ENCODE measurements around the gene CEP72.

The CEP72 gene

DNA sequence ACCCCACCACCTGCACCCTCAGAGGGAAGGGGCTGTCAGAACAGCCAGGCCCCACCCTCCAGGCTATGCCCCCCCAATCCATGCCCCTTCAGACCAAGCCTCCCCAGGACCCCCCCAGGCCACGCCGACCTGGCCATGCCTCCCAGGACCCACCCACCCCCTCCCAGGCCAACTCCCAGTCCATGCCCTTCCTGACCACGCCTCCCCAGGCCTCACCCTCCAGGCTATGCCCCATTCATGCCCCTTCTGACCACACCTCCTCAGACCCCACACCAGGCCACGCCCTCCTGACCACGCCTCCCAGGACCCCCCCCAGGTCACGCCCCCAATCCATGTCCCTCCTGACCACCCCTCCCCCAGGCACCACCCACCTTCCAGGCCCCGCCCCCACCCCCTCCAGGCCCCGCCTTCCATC is 53.4 kb downstream of the CEP72 start:
- no peak overlapping the region for H3K4me3 ChIP-seq (ENCODE audit: low read length)
- peaks cover 23% of the 10 kb centered on the region for H3K9me3 ChIP-seq (ENCODE audit: low read length)
- H3K4me1 ChIP-seq (ENCODE audit: insufficient read depth, low read length), result no peaks in the 10 kb centered on the region
- H3K27me3 ChIP-seq (ENCODE audit: insufficient read depth, low read length), result no peaks in the 10 kb centered on the region
- H3K36me3 ChIP-seq (ENCODE audit: insufficient read depth, low read length), result peaks cover 68% of the 10 kb centered on the region
- H2AFZ ChIP-seq (ENCODE audit: low read depth, low read length), result no peak overlapping the region

DNA sequence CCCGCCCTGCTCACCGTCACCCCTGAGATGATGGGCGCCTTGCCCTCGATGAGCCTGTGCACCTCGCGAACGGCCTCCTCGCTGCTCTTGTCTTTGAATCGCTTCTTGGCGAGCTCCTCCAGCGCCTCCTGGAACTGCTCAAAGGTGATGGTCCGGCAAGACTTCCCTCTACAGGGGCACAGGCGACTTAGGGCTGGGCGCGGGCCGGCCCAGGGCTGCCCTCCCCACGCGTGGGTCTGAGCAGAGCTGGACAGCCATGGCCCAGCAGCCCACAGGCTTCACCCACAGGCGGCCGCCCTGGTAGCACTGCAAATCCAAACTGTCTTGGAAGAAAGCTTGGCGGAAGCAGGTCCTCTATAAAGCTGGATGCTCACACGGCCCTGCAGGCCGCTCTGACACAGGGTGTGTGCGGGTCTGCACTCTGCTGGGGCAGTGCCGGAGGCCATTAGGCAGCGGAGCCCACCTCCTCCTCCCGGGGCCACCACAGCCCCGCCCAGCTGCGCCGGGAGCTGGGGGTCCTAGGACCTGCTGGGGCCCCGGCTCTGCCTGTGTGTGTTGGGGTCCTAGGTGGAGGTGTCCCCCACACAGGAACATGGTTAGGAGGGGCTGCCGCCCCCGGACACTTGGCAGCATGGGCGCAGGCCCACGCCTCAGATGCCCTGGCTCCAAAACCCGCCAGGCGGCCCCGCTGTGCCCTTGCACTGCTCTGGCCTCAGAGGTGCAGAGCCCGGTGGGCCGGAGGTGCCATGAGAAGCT is 54.0 kb downstream of the CEP72 start:
- Histone ChIP-seq H2AFZ (ENCODE audit: low read depth, low read length) (no peak overlapping the region), H3K4me1 (ENCODE audit: insufficient read depth, low read length) (no peaks in the 10 kb centered on the region), H3K27me3 (ENCODE audit: insufficient read depth, low read length) (no peaks in the 10 kb centered on the region), H3K36me3 (ENCODE audit: insufficient read depth, low read length) (peaks cover 64% of the 10 kb centered on the region), H3K4me3 (ENCODE audit: low read length) (no peak overlapping the region), H3K9me3 (ENCODE audit: low read length) (peaks cover 19% of the 10 kb centered on the region)

DNA sequence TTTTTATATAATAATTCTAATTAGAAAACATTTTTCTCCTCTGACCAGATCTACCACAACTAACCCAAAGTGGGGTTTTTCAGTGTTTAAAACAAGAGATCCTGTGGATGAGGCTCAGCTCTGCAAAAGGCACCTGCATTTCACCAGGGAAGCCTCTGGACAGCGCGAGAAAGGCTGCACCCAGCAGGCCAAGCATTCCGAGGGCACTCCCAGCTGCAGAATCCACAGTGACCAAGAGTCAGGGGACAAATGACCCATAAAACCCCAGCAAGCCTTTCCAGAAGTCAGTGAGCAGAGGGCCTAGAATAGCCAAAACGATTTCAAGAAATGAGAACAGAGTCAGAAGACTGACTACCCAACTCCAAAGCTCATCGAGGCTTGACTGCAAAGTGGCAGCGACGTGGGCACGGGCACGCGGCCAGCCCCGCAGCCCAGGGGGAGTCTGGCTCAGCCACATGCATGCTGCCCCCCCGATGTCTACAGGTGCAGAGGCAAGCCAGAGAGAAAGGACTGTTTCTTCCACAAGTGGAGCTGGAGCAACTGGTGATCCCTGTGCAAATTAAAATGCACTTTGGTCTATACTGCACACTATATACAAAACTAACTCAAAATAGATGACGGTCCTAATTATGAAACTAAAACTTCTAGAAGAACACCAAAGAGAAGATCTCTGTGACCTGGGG is 54.8 kb downstream of the CEP72 start:
- Histone ChIP-seq H3K4me3 (ENCODE audit: low read length) (no peak overlapping the region), H3K27me3 (ENCODE audit: insufficient read depth, low read length) (no peaks in the 10 kb centered on the region), H3K36me3 (ENCODE audit: insufficient read depth, low read length) (peaks cover 56% of the 10 kb centered on the region), H3K9me3 (ENCODE audit: low read length) (peaks cover 13% of the 10 kb centered on the region), H3K4me1 (ENCODE audit: insufficient read depth, low read length) (peaks cover 3% of the 10 kb centered on the region), H2AFZ (ENCODE audit: low read depth, low read length) (no peak overlapping the region)

DNA sequence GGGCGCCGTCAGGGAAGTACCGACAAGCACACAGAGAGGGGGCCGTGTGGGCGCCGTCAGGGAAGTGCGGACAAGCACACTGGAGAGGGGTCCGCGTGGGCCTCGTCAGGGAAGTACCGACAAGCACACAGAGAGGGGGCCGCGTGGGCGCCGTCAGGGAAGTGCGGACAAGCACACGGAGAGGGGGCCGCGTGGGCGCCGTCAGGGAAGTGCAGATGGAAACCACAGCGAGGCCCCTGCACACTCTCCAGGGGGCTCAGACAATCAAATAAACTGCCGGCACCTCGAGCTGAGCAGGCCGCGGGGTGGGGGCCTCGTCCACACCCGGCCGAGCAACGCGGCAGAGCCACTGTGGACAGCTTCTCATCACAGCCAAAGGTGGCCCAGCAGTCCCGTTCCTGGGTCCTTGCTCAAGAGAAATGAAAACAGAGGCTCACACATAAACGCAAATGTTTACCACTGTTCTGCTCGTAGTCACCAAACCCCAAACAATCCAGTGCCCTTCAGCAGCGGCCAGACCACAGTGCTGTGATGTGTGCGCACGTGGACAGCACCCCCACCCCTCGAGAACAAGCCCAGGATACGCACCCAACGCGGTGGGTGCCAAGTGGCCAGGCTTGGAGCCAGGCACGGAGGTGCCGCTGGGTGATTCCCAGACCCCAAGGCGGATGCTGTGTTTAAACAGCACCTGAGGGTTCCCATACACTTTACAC is 56.3 kb downstream of the CEP72 start:
- H3K4me1 ChIP-seq (ENCODE audit: insufficient read depth, low read length), result peaks cover 18% of the 10 kb centered on the region
- H3K36me3 ChIP-seq (ENCODE audit: insufficient read depth, low read length), result peaks cover 41% of the 10 kb centered on the region
- H3K27me3 ChIP-seq (ENCODE audit: insufficient read depth, low read length), result no peaks in the 10 kb centered on the region
- no peak overlapping the region for H3K4me3 ChIP-seq (ENCODE audit: low read length)
- no peaks in the 10 kb centered on the region for H3K9me3 ChIP-seq (ENCODE audit: low read length)
- H2AFZ ChIP-seq (ENCODE audit: low read depth, low read length), result no peak overlapping the region

DNA sequence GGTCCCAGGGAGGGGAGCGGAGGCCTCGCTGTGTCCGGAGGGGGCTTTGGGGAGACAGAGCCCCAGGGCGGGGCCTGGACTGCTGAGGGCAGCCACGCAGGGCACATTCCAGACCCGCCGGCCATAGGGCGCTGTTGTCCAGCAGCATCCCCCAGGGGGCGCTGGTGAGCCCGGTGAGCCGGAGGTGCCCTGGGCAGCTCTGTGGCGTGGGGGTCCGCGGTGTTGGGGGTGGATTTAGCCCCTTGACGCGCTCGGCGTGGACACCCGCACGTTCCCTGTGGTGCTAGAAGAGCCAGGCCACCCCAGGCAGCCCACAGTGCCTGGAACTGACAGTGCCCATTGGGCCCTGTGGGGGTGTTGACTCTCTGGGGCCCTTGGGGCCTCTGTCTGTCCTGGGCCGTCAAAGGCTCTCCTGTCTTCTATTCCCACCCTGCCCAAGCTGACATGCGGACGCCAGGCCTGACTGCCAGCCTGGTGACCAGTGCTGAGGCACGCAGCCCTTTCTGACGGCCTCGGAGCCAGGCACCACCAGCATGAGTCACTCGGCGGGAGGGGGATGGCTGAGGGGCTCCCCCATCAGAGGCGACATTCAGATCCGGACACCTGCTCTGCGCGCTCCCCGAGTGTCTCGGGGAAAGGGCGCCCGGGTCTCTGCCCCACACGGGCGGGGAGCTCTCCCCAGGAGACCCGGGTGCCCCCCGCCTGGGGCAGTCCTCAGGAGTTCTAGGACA is 57.1 kb downstream of the CEP72 start:
- peaks cover 33% of the 10 kb centered on the region for H3K36me3 ChIP-seq (ENCODE audit: insufficient read depth, low read length)
- no peak overlapping the region for H2AFZ ChIP-seq (ENCODE audit: low read depth, low read length)
- peaks cover 26% of the 10 kb centered on the region for H3K4me1 ChIP-seq (ENCODE audit: insufficient read depth, low read length)
- H3K9me3 ChIP-seq (ENCODE audit: low read length), result no peaks in the 10 kb centered on the region
- H3K27me3 ChIP-seq (ENCODE audit: insufficient read depth, low read length), result no peaks in the 10 kb centered on the region
- no peak overlapping the region for H3K4me3 ChIP-seq (ENCODE audit: low read length)

DNA sequence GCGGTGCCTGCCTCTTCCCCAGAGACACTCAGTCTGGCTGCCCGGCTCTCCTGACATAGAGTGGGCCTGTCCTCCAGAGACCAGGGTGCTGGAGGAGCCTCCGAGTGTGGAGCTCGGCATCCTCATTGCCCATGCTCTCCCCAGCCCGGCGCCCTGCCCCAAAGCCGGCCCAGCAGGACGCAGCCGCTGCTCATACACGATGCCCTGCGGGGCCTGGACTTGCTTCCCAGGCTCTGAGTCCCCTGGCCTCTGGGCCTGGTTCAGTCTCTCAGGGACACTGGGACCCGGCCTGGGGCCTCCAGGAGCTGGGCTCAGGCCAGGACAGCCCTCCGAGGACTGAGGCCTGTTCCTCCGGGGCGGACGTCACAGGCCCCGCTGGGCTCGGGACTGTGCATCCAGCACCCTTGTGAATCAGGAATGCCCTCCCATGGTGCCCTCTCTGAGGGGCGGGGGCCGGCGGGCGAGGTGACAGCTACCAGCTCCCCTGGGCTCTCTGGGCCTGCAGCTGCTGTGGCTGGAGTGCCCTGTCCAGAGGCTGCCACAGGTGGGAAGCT is 57.8 kb downstream of the CEP72 start:
- Histone ChIP-seq H3K4me3 (ENCODE audit: low read length) (no peak overlapping the region), H3K9me3 (ENCODE audit: low read length) (no peaks in the 10 kb centered on the region), H3K36me3 (ENCODE audit: insufficient read depth, low read length) (peaks cover 26% of the 10 kb centered on the region), H2AFZ (ENCODE audit: low read depth, low read length) (no peak overlapping the region), H3K4me1 (ENCODE audit: insufficient read depth, low read length) (peaks cover 29% of the 10 kb centered on the region), H3K27me3 (ENCODE audit: insufficient read depth, low read length) (no peaks in the 10 kb centered on the region)

DNA sequence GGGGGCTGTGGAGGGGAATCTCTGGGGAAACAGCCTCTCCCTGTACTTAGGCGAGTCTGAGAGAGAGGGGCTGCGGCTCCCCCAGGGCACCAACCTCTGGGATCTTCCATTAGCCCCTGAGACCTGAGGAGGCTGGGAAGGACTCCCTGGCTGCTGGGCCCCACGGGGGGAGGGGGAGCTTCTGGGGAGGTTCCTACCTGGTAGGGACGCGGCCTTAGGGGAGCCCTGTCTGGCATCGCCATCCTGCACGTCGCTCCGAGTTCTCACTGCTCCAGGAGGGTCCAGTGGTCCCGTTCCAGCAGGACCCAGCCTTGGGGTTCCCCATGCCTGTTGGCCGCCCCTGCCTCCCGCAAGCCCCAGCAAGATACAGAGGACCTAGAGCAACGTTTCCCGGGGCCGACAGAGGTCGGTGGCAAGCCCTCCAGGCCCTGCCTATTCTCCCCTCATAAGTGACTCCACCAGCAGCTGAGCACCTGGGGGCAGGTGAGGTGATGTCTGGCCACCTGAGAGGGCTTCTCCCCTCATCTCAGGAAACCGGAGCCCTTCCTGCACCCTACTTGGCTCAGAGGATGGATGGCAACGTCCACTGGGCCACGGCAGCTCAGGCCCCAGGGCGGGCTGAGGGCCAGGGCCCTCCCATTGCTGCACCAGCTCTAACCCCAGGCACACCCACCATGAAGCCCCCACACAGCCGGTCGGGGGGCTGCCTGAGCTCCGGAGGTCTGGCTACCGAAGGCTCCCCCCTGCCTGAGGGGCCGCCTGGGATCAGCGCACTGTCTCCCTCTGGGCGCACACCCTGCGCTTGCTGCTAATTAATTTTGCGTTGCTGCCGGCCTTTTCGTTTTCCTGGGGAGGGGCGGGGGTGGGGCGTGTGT is 58.5 kb downstream of the CEP72 start:
- Histone ChIP-seq H3K27me3 (ENCODE audit: insufficient read depth, low read length) (no peaks in the 10 kb centered on the region), H3K4me1 (ENCODE audit: insufficient read depth, low read length) (peaks cover 29% of the 10 kb centered on the region), H2AFZ (ENCODE audit: low read depth, low read length) (no peak overlapping the region), H3K36me3 (ENCODE audit: insufficient read depth, low read length) (peaks cover 21% of the 10 kb centered on the region), H3K4me3 (ENCODE audit: low read length) (no peak overlapping the region), H3K9me3 (ENCODE audit: low read length) (no peaks in the 10 kb centered on the region)

DNA sequence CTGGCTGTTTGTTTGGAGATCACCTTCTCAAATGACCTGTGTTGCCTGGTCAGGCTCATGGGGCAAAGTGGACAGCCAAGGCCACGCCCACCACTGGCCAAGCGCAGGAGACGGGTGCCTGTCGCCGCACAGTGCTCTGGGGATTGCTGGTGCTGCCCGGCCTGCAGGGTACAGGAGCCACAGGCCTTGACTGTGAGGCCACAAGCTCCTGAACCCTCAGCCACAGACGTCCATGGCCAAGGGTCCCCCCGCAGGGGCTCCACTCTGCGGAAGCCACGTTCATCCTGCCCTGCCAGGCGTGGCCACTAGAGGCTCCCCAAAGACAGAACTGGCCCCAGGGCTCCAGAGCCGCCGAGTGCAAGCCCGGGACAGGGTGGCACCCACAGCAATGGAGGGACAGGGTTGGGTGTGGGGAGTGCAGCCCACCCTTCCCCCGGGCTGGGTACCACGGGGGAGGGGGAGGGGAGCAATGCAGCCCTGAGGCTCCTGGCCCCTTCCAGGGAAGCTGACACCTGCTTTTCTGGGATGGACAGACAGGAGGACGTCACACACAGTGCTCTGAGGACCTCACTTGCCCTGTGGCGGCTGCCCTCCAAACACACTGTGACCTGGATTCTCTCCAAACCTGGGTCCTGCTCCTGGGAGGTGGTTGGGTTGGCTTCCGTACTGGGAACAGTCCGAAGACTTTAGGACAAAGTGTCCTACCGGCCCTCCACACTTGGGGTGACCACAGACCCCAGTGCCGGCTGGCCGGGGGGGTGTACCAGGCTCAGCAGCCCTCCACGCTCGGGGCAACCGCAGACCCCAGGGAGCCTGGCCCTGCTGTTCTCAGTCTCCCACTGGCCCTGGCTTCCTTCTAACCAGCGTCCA is 59.6 kb downstream of the CEP72 start:
- Histone ChIP-seq H3K9me3 (ENCODE audit: low read length) (no peaks in the 10 kb centered on the region), H2AFZ (ENCODE audit: low read depth, low read length) (no peak overlapping the region), H3K4me3 (ENCODE audit: low read length) (no peak overlapping the region), H3K27me3 (ENCODE audit: insufficient read depth, low read length) (no peaks in the 10 kb centered on the region), H3K4me1 (ENCODE audit: insufficient read depth, low read length) (peaks cover 29% of the 10 kb centered on the region), H3K36me3 (ENCODE audit: insufficient read depth, low read length) (peaks cover 14% of the 10 kb centered on the region)

DNA sequence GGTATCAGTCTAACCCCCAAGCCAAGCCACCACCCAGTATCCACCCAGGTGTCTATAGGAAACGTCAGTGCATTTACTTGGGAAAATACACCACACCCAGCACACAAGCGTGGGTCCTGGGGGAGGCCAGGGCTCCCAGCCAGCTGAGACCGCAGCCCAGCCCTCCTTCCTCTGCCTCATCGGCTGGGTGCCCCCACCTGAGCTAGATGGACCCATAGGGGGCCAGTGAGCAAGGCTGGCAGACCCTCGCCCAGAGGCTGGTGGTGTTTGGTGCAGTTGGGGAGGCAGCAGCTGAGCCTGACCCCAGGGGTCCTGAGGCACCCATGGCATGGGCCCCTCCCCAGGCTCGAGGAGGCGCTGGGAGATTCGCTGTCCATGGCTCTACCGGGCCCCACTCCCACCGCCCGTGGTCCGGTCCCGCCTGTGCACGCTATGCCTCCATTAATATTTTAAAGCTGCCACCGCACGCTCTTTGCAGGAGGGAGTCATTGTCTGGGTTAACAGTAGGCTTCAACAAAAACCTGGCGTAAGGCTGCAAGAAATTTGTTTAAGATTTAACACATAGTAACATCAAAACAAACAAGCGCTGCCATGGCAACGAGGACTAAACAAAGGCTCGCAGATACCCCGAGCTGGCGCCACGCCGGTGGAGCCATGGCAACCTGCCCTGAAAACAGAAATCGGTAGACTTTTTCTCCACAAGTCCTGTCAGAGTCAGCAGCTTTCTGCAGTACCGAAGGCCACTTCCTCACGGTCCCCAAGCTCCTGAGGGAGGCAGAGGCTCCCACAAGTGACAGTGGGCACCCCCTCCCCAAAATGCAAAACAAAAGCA is 60.4 kb downstream of the CEP72 start:
- no peaks in the 10 kb centered on the region for H3K27me3 ChIP-seq (ENCODE audit: insufficient read depth, low read length)
- no peak overlapping the region for H2AFZ ChIP-seq (ENCODE audit: low read depth, low read length)
- H3K9me3 ChIP-seq (ENCODE audit: low read length), result no peaks in the 10 kb centered on the region
- H3K4me3 ChIP-seq (ENCODE audit: low read length), result no peak overlapping the region
- H3K36me3 ChIP-seq (ENCODE audit: insufficient read depth, low read length), result peaks cover 5% of the 10 kb centered on the region
- H3K4me1 ChIP-seq (ENCODE audit: insufficient read depth, low read length), result peaks cover 29% of the 10 kb centered on the region

DNA sequence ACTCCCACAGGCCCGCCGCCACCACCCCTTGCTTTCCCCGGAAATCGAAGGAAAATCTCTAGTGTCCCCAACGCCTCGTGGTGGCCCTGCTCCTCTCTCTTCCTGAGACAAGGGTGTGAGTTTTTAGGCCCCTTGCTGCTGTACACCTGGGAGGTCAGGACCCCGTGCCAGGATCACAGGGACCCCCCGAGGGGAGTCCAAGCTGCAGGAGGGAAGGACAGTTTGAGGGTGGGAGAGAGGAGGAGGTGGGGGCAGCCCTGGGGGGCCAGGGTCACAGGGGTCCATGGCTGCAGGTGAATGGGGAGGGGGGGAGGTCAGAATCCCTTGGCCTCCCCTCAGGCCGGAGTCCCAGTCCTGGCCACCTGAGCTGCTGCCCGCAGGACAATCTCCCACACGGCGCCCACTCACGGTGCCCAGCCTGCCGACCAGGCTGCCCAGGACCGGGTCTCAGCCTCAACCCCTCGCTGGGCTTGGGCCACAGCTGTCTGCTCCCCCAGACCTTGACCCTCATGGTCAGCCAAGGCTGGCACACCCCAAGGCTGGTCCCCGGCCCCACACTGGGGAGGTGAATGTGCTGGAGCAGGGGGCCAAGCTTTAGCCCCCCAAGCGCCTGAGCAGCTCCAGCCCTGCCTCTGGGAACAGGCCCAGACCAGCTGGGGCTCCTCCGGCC is 61.2 kb downstream of the CEP72 start:
- no peaks in the 10 kb centered on the region for H3K27me3 ChIP-seq (ENCODE audit: insufficient read depth, low read length)
- H3K36me3 ChIP-seq (ENCODE audit: insufficient read depth, low read length), result peaks cover 4% of the 10 kb centered on the region
- peaks cover 29% of the 10 kb centered on the region for H3K4me1 ChIP-seq (ENCODE audit: insufficient read depth, low read length)
- no peak overlapping the region for H2AFZ ChIP-seq (ENCODE audit: low read depth, low read length)
- H3K4me3 ChIP-seq (ENCODE audit: low read length), result no peak overlapping the region
- no peaks in the 10 kb centered on the region for H3K9me3 ChIP-seq (ENCODE audit: low read length)

All from neuron (in vitro differentiated cells).